ENCODE measurements around the gene NAA80.
"Not testable (repeated sequence)": the region's sequence is repeated elsewhere in the genome, so short reads cannot be mapped to it uniquely, and the experiment has no call there.

NAA80 gene

GRCh38 chr3:50268703-50269451 lies 30.3 kb downstream of the NAA80 start, which contains the start of gene SEMA3B:
SEMA3B (plus strand) TSS chr3:50269147; CDS start chr3:50269241, 94 bp downstream.
- peak; percentile 14 for DNase-seq

GRCh38 chr3:50268276-50268675 lies 30.9 kb downstream of the NAA80 start:
- DNase-seq, result no peak

GRCh38 chr3:50267280-50267913 lies 31.8 kb downstream of the NAA80 start:
- no peak for DNase-seq

- DNase-seq, result no peak
Observed at GRCh38 chr3:50266836-50267235, 32.4 kb downstream of the NAA80 start.

- DNase-seq, result no peak
Observed at GRCh38 chr3:50266017-50266416, 33.2 kb downstream of the NAA80 start.

- no peak for DNase-seq
Observed at GRCh38 chr3:50265571-50265970, 33.6 kb downstream of the NAA80 start.

- no peak for DNase-seq
Observed at GRCh38 chr3:50264964-50265485, 34.2 kb downstream of the NAA80 start.

GRCh38 chr3:50264383-50264963 lies 34.7 kb downstream of the NAA80 start:
- DNase-seq, result no peak

GRCh38 chr3:50263478-50264382 lies 35.5 kb downstream of the NAA80 start:
- no peak for DNase-seq

GRCh38 chr3:50262778-50263177 lies 36.4 kb downstream of the NAA80 start:
- DNase-seq, result no peak

GRCh38 chr3:50262200-50262599 lies 37.0 kb downstream of the NAA80 start:
- DNase-seq, result not testable (repeated sequence)

GRCh38 chr3:50261505-50261904 lies 37.7 kb downstream of the NAA80 start:
- no peak for DNase-seq

GRCh38 chr3:50260942-50261441 lies 38.2 kb downstream of the NAA80 start:
- no peak for DNase-seq

GRCh38 chr3:50260027-50260941 lies 38.9 kb downstream of the NAA80 start:
- DNase-seq, result peak; percentile 79

- DNase-seq, result no peak
Observed at GRCh38 chr3:50259432-50260026, 39.7 kb downstream of the NAA80 start.

GRCh38 chr3:50258979-50259378 lies 40.2 kb downstream of the NAA80 start:
- DNase-seq, result no peak

GRCh38 chr3:50258029-50258680 lies 41.0 kb downstream of the NAA80 start:
- no peak for DNase-seq

- peak; percentile 52 for DNase-seq
Observed at GRCh38 chr3:50256978-50257890, 42.0 kb downstream of the NAA80 start.

GRCh38 chr3:50255251-50255615 lies 44.0 kb downstream of the NAA80 start:
- DNase-seq, result no peak

Data from hematopoietic multipotent progenitor cell treated with erythropoietin and hydrocortisone succinate and interleukin-3 and kit ligand, for 8 days (in vitro differentiated cells).